WTC11 (cell line): ENCODE measurements around the gene FCER1A. TPM values are rescaled to one million over a fixed set of nuclear protein-coding genes. Genes with fewer than 3 reads are reported as not detected.

Experiments used
- ATAC-seq: fragments of 200-7000 bp; cut with Tn5 transposase; 2 replicates; pipeline ENCODE4 v1.10.0; 2021; ENCODE audit warnings: mild to moderate bottlenecking, moderate library complexity
- CTCF ChIA-PET: fragments of 300-600 bp; sonication (Branson Sonifier 250); formaldehyde crosslinking; loops from one replicate; lab custom pipeline; 2021; ENCODE audit warnings: antibody characterized with exemption; lab: Charles Lee
- POLR2A ChIA-PET: fragments of 350-600 bp; sonication (Branson Sonifier 250); formaldehyde crosslinking; loops from one replicate; lab custom pipeline; 2021; ENCODE audit warnings: antibody characterized with exemption; lab: Charles Lee
- DNase-seq: peaks from one replicate; pipeline ENCODE4 v3.0.0; 2021; ENCODE audit warnings: low spot score
- H3K27ac Mint-ChIP-seq: 2 replicates; pipeline ENCODE4 v1.8.0; 2021; ENCODE audit warnings: mixed read lengths
- H3K27me3 Mint-ChIP-seq: 2 replicates; pipeline ENCODE4 v1.8.0; 2021; ENCODE audit warnings: low read depth, mild to moderate bottlenecking, moderate library complexity, mixed read lengths
- H3K36me3 Mint-ChIP-seq: 2 replicates; pipeline ENCODE4 v1.8.0; 2021; ENCODE audit warnings: mixed read lengths
- H3K4me1 Mint-ChIP-seq: 2 replicates; pipeline ENCODE4 v1.8.0; 2022; ENCODE audit warnings: mixed read lengths
- H3K4me3 Mint-ChIP-seq: 2 replicates; pipeline ENCODE4 v1.8.0; 2021; ENCODE audit warnings: mild to moderate bottlenecking, moderate library complexity, mixed read lengths
- H3K9me3 Mint-ChIP-seq: 2 replicates; pipeline ENCODE4 v1.8.0; 2021; ENCODE audit warnings: mixed read lengths
- CBFB ChIP-seq: sonication (generic); formaldehyde crosslinking; IDR thresholded peaks from 2 replicates; pipeline ENCODE4 v1.8.1; 2022; ENCODE audit warnings: mild to moderate bottlenecking, low read depth, missing genetic modification reagents
- FOXP1 ChIP-seq: sonication (generic); formaldehyde crosslinking; IDR thresholded peaks from 2 replicates; pipeline ENCODE4 v1.8.0; 2022; ENCODE audit warnings: missing genetic modification reagents, mild to moderate bottlenecking, moderate library complexity, borderline replicate concordance
- GABPB1 ChIP-seq: sonication (generic); formaldehyde crosslinking; IDR thresholded peaks from 2 replicates; pipeline ENCODE4 v1.8.1; 2023; ENCODE audit warnings: mild to moderate bottlenecking, missing genetic modification reagents
- MYBL2 ChIP-seq: sonication (generic); formaldehyde crosslinking; IDR thresholded peaks from 2 replicates; pipeline ENCODE4 v1.8.1; 2023; ENCODE audit warnings: mild to moderate bottlenecking, moderate library complexity, missing genetic modification reagents
- SMAD3 ChIP-seq: sonication (generic); formaldehyde crosslinking; IDR thresholded peaks from 2 replicates; pipeline ENCODE4 v1.8.0; 2022; ENCODE audit warnings: missing genetic modification reagents, mild to moderate bottlenecking, borderline replicate concordance
- total RNA-seq: library from RNA; stranded (reverse); gene quantifications from 3 replicates; pipeline ENCODE4 v1.2.3, GENCODE V29; 2021
- TF ChIP-seq, protein P1 (sequence below): fragments of 250-450 bp; sonication (Bioruptor Pico); IDR thresholded peaks from 2 replicates; pipeline ENCODE4 v1.9.0; 2021; ENCODE audit warnings: mild to moderate bottlenecking
- TF ChIP-seq, protein P2 (sequence below): sonication (generic); formaldehyde crosslinking; IDR thresholded peaks from 2 replicates; pipeline ENCODE4 v1.8.1; 2023; ENCODE audit warnings: mild to moderate bottlenecking, moderate library complexity, missing genetic modification reagents
- TF ChIP-seq, protein P3 (sequence below): sonication (generic); formaldehyde crosslinking; IDR thresholded peaks from 2 replicates; pipeline ENCODE4 v1.8.1; 2022; ENCODE audit warnings: low read depth, missing genetic modification reagents, borderline replicate concordance
- TF ChIP-seq, protein P4 (sequence below): fragments of 250-450 bp; sonication (Bioruptor Pico); conservative IDR thresholded peaks from 2 replicates; pipeline ENCODE4 v1.9.0; 2021; ENCODE audit warnings: mild to moderate bottlenecking
- TF ChIP-seq, protein P5 (sequence below): sonication (generic); formaldehyde crosslinking; IDR thresholded peaks from 2 replicates; pipeline ENCODE4 v1.8.1; 2022; ENCODE audit warnings: missing genetic modification reagents, borderline replicate concordance
- TF ChIP-seq, protein P6 (sequence below): sonication (generic); formaldehyde crosslinking; IDR thresholded peaks from 2 replicates; pipeline ENCODE4 v1.8.0; 2022; ENCODE audit warnings: mild to moderate bottlenecking, missing genetic modification reagents
- TF ChIP-seq, protein P7 (sequence below): sonication (generic); formaldehyde crosslinking; IDR thresholded peaks from 2 replicates; pipeline ENCODE4 v1.8.0; 2023; ENCODE audit warnings: missing genetic modification reagents
- TF ChIP-seq, protein P8 (sequence below): fragments of 250-450 bp; sonication (Bioruptor Pico); IDR thresholded peaks from 2 replicates; pipeline ENCODE4 v1.9.0; 2021; ENCODE audit warnings: mild to moderate bottlenecking, borderline replicate concordance

FCER1A gene
- total RNA-seq, 1 experiment from 2014 or later, result not detected

DNA sequence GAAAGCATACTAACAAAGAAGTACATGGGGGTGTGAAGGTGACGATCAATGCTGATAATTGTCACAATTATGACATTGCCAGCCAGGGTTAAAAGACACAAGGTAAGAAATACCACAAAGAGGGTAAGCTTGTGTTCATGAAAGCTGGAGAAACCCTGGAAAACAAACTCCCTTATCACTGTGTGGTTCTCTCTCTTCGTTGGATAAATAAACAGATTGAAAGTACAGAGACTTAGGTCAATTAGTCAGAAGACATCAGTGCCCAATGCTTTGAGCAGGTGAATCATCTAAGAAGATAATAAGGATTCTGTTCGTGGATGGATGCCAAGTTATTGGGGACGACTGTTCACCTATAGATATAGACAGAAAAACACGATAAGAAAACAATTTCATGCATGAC lies 22.4 kb upstream of the FCER1A start:
- Mint-ChIP-seq H3K4me3 (no peak overlapping the region), H3K27ac (no peak overlapping the region), H3K4me1 (no peaks in the 10 kb centered on the region), H3K9me3 (no peaks in the 10 kb centered on the region), H3K27me3 (peaks cover 5% of the 10 kb centered on the region; the same call in 1 of the 2 replicates), H3K36me3 (no peaks in the 10 kb centered on the region)
- ATAC-seq, result no peak
- no peak for DNase-seq
- ChIA-PET POLR2A (interaction anchor here (0.6 kb wide), 1 partner anchor 199 kb away, joined by 3 read pairs; no protein-coding TSS in a partner anchor), CTCF (no interaction called here)
- TF ChIP-seq, protein P1, sequence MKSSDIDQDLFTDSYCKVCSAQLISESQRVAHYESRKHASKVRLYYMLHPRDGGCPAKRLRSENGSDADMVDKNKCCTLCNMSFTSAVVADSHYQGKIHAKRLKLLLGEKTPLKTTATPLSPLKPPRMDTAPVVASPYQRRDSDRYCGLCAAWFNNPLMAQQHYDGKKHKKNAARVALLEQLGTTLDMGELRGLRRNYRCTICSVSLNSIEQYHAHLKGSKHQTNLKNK (CRISPR knock-in tag), result no peak
- TF ChIP-seq, protein P2, sequence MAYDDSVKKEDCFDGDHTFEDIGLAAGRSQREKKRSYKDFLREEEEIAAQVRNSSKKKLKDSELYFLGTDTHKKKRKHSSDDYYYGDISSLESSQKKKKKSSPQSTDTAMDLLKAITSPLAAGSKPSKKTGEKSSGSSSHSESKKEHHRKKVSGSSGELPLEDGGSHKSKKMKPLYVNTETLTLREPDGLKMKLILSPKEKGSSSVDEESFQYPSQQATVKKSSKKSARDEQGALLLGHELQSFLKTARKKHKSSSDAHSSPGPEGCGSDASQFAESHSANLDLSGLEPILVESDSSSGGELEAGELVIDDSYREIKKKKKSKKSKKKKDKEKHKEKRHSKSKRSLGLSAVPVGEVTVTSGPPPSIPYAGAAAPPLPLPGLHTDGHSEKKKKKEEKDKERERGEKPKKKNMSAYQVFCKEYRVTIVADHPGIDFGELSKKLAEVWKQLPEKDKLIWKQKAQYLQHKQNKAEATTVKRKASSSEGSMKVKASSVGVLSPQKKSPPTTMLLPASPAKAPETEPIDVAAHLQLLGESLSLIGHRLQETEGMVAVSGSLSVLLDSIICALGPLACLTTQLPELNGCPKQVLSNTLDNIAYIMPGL (CRISPR knock-in tag), result no peak
- TF ChIP-seq, protein P3, sequence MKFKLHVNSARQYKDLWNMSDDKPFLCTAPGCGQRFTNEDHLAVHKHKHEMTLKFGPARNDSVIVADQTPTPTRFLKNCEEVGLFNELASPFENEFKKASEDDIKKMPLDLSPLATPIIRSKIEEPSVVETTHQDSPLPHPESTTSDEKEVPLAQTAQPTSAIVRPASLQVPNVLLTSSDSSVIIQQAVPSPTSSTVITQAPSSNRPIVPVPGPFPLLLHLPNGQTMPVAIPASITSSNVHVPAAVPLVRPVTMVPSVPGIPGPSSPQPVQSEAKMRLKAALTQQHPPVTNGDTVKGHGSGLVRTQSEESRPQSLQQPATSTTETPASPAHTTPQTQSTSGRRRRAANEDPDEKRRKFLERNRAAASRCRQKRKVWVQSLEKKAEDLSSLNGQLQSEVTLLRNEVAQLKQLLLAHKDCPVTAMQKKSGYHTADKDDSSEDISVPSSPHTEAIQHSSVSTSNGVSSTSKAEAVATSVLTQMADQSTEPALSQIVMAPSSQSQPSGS (CRISPR knock-in tag), result no peak
- TF ChIP-seq CBFB, result no peak
- TF ChIP-seq, protein P4, sequence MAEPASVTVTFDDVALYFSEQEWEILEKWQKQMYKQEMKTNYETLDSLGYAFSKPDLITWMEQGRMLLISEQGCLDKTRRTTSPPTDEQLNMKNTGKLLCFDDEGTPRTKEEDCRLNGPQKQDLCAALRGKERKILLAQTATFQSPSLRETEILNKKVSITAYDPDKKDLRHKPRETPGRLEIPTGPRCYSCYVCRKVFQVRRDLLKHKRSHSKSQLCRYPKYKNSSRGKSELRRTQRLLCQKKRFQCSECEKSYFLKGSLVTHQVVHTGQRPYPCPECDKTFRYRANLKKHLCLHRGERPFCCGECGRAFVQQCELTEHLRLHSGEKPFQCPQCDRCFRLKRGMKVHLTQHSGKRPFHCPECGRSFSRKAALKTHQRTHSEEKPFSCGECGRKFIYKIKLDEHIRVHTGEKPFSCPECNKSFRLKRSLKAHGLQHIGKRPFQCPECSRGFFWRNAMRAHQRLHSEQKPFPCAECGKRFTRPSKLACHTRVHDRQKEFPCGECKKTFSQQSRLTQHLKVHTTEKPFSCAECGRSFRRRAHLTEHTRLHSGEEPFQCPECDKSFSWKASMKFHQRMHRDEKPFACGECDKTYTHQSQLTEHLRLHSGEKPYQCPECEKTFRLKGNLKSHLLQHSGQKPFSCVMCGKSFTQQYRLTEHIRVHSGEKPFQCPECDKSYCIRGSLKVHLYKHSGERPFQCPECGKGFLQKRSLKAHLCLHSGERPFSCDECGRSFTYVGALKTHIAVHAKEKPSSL, result no peak
- TF ChIP-seq, protein P5, sequence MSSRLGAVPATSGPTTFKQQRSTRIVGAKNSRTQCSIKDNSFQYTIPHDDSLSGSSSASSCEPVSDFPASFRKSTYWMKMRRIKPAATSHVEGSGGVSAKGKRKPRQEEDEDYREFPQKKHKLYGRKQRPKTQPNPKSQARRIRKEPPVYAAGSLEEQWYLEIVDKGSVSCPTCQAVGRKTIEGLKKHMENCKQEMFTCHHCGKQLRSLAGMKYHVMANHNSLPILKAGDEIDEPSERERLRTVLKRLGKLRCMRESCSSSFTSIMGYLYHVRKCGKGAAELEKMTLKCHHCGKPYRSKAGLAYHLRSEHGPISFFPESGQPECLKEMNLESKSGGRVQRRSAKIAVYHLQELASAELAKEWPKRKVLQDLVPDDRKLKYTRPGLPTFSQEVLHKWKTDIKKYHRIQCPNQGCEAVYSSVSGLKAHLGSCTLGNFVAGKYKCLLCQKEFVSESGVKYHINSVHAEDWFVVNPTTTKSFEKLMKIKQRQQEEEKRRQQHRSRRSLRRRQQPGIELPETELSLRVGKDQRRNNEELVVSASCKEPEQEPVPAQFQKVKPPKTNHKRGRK, result no peak
- TF ChIP-seq MYBL2, result no peak
- no peak for TF ChIP-seq GABPB1 (CRISPR knock-in tag)
- TF ChIP-seq, protein P6, sequence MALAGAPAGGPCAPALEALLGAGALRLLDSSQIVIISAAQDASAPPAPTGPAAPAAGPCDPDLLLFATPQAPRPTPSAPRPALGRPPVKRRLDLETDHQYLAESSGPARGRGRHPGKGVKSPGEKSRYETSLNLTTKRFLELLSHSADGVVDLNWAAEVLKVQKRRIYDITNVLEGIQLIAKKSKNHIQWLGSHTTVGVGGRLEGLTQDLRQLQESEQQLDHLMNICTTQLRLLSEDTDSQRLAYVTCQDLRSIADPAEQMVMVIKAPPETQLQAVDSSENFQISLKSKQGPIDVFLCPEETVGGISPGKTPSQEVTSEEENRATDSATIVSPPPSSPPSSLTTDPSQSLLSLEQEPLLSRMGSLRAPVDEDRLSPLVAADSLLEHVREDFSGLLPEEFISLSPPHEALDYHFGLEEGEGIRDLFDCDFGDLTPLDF, result no peak
- TF ChIP-seq SMAD3, result no peak
- TF ChIP-seq, protein P7, sequence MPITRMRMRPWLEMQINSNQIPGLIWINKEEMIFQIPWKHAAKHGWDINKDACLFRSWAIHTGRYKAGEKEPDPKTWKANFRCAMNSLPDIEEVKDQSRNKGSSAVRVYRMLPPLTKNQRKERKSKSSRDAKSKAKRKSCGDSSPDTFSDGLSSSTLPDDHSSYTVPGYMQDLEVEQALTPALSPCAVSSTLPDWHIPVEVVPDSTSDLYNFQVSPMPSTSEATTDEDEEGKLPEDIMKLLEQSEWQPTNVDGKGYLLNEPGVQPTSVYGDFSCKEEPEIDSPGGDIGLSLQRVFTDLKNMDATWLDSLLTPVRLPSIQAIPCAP (CRISPR knock-in tag), result no peak
- TF ChIP-seq, protein P8, sequence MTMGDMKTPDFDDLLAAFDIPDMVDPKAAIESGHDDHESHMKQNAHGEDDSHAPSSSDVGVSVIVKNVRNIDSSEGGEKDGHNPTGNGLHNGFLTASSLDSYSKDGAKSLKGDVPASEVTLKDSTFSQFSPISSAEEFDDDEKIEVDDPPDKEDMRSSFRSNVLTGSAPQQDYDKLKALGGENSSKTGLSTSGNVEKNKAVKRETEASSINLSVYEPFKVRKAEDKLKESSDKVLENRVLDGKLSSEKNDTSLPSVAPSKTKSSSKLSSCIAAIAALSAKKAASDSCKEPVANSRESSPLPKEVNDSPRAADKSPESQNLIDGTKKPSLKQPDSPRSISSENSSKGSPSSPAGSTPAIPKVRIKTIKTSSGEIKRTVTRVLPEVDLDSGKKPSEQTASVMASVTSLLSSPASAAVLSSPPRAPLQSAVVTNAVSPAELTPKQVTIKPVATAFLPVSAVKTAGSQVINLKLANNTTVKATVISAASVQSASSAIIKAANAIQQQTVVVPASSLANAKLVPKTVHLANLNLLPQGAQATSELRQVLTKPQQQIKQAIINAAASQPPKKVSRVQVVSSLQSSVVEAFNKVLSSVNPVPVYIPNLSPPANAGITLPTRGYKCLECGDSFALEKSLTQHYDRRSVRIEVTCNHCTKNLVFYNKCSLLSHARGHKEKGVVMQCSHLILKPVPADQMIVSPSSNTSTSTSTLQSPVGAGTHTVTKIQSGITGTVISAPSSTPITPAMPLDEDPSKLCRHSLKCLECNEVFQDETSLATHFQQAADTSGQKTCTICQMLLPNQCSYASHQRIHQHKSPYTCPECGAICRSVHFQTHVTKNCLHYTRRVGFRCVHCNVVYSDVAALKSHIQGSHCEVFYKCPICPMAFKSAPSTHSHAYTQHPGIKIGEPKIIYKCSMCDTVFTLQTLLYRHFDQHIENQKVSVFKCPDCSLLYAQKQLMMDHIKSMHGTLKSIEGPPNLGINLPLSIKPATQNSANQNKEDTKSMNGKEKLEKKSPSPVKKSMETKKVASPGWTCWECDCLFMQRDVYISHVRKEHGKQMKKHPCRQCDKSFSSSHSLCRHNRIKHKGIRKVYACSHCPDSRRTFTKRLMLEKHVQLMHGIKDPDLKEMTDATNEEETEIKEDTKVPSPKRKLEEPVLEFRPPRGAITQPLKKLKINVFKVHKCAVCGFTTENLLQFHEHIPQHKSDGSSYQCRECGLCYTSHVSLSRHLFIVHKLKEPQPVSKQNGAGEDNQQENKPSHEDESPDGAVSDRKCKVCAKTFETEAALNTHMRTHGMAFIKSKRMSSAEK (CRISPR knock-in tag), result no peak
- no peak for TF ChIP-seq FOXP1 (CRISPR knock-in tag)
